ENCODE measurements around the gene CHRNA4.

DNA sequence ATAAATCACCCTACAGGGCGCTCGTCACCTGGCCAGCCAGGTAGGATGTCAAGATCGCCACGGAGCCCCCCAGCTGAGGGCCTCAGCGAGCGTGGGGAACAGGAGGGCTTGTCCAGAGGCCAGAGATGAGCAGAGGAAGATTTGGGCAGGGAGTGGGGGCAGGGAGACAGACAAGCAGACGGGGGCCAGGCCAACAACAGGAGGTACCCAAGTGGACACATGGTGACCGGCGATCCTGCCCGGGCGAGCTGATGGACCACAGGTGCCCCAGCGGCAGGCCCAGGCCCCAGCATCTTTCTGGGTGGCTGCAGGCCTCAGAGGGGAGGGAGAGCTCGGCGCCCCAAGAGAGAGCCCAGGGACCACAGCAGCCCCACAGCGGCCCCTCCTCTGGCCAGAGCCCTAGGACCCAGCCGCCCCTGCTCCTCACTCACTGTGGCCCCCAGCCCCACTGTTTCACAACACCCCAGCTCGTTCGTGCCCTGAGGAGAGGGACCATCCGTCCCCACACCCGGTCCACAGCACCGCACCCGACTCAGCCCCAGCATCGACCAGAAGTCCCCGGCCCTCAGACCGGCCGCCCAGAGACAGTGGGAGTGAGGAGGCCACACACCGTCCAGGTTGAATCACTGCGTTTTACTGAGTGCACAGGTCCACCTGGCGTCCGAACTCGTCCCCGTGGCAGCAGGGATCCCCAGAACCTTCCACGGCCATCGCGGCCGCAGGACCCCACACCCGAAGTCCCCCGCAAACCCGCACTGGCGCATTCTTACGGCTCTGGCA lies 38.6 kb upstream of the CHRNA4 start:
- no peak for TF ChIP-seq POLR2A (IDR thresholded peaks at IDR 0.05)
- no peak for TF ChIP-seq CTCF (IDR thresholded peaks at IDR 0.05)
